ENCODE measurements around the gene TP53BP1.
"Not testable (repeated sequence)": the region's sequence is repeated elsewhere in the genome, so short reads cannot be mapped to it uniquely, and the experiment has no call there.

TP53BP1 gene

GRCh38 chr15:43538091-43538490 lies 45.1 kb upstream of the TP53BP1 start:
- Histone ChIP-seq H2AFZ (ENCODE audit: low read length) (no peak overlapping the region), H3K27me3 (ENCODE audit: insufficient read depth, low read length, poor library complexity, severe bottlenecking) (no peaks in the 10 kb centered on the region), H3K79me2 (ENCODE audit: insufficient read depth, low read length) (no peaks in the 10 kb centered on the region), H3F3A (ENCODE audit: low read depth) (no peaks in the 10 kb centered on the region), H3K4me1 (ENCODE audit: insufficient read depth, low read length, poor library complexity, severe bottlenecking) (no peaks in the 10 kb centered on the region), H3K4me3 (ENCODE audit: low read length, poor library complexity, severe bottlenecking) (no peak overlapping the region), H3K9me3 (ENCODE audit: insufficient read depth, low read depth, low read length) (no peaks in the 10 kb centered on the region), H3K36me3 (ENCODE audit: insufficient read depth, low read length) (peaks cover 14% of the 10 kb centered on the region; the same call in 1 of the 2 replicates), H4K20me1 (ENCODE audit: insufficient read depth, low read length, poor library complexity, severe bottlenecking) (no peaks in the 10 kb centered on the region), H3K4me2 (ENCODE audit: low read depth, low read length, poor library complexity, severe bottlenecking) (no peak overlapping the region), H3K9me2 (replicated peaks; ENCODE audit: low read depth, low read length) (no peaks in the 10 kb centered on the region), H3K9ac (ENCODE audit: low read depth, low read length, poor library complexity, severe bottlenecking) (no peak overlapping the region)
- TF ChIP-seq CTCF (conservative IDR thresholded peaks at IDR 0.05; ENCODE audit: low read length), result no peak
- TF ChIP-seq EZH2phosphoT487 (IDR thresholded peaks at IDR 0.05; ENCODE audit: borderline replicate concordance), result no peak

- no peaks in the 10 kb centered on the region for H3K9me2 ChIP-seq (replicated peaks; ENCODE audit: low read depth, low read length)
- no peaks in the 10 kb centered on the region for H4K20me1 ChIP-seq (ENCODE audit: insufficient read depth, low read length, poor library complexity, severe bottlenecking)
- H3K4me2 ChIP-seq (ENCODE audit: low read depth, low read length, poor library complexity, severe bottlenecking), result no peak overlapping the region
- no peaks in the 10 kb centered on the region for H3K27me3 ChIP-seq (ENCODE audit: insufficient read depth, low read length, poor library complexity, severe bottlenecking)
- no peak overlapping the region for H3K4me3 ChIP-seq (ENCODE audit: low read length, poor library complexity, severe bottlenecking)
- TF ChIP-seq CTCF (conservative IDR thresholded peaks at IDR 0.05; ENCODE audit: low read length) (no peak), EZH2phosphoT487 (IDR thresholded peaks at IDR 0.05; ENCODE audit: borderline replicate concordance) (no peak)
- H3K4me1 ChIP-seq (ENCODE audit: insufficient read depth, low read length, poor library complexity, severe bottlenecking), result no peaks in the 10 kb centered on the region
- H3K79me2 ChIP-seq (ENCODE audit: insufficient read depth, low read length), result no peaks in the 10 kb centered on the region
- H3F3A ChIP-seq (ENCODE audit: low read depth), result no peaks in the 10 kb centered on the region
- H2AFZ ChIP-seq (ENCODE audit: low read length), result no peak overlapping the region
- H3K36me3 ChIP-seq (ENCODE audit: insufficient read depth, low read length), result peaks cover 14% of the 10 kb centered on the region; the same call in 1 of the 2 replicates
- H3K9me3 ChIP-seq (ENCODE audit: insufficient read depth, low read depth, low read length), result no peaks in the 10 kb centered on the region
- H3K9ac ChIP-seq (ENCODE audit: low read depth, low read length, poor library complexity, severe bottlenecking), result no peak overlapping the region
These were observed 41.9 kb upstream of the TP53BP1 start for GRCh38 chr15:43534897-43535296.

- H3K4me1 ChIP-seq (ENCODE audit: insufficient read depth, low read length, poor library complexity, severe bottlenecking); H3K4me3 ChIP-seq (ENCODE audit: low read length, poor library complexity, severe bottlenecking); H3F3A ChIP-seq (ENCODE audit: low read depth); H3K4me2 ChIP-seq (ENCODE audit: low read depth, low read length, poor library complexity, severe bottlenecking); H3K27me3 ChIP-seq (ENCODE audit: insufficient read depth, low read length, poor library complexity, severe bottlenecking); H3K9me2 ChIP-seq (replicated peaks; ENCODE audit: low read depth, low read length); H3K9ac ChIP-seq (ENCODE audit: low read depth, low read length, poor library complexity, severe bottlenecking); H2AFZ ChIP-seq (ENCODE audit: low read length); H4K20me1 ChIP-seq (ENCODE audit: insufficient read depth, low read length, poor library complexity, severe bottlenecking); H3K9me3 ChIP-seq (ENCODE audit: insufficient read depth, low read depth, low read length); H3K79me2 ChIP-seq (ENCODE audit: insufficient read depth, low read length): not testable (repeated sequence)
- H3K36me3 ChIP-seq (ENCODE audit: insufficient read depth, low read length), result peaks cover 14% of the 10 kb centered on the region; the same call in 1 of the 2 replicates
These were observed 39.9 kb upstream of the TP53BP1 start for GRCh38 chr15:43532826-43533225.

GRCh38 chr15:43531018-43531670 lies 38.2 kb upstream of the TP53BP1 start:
- Histone ChIP-seq H3K4me2 (ENCODE audit: low read depth, low read length, poor library complexity, severe bottlenecking) (no peak overlapping the region), H2AFZ (ENCODE audit: low read length) (no peak overlapping the region)

More at GRCh38 chr15:43531018-43531670, 38.2 kb upstream of the TP53BP1 start:
- no peaks in the 10 kb centered on the region for H3F3A ChIP-seq (ENCODE audit: low read depth)
- no peaks in the 10 kb centered on the region for H3K79me2 ChIP-seq (ENCODE audit: insufficient read depth, low read length)
- no peaks in the 10 kb centered on the region for H3K9me3 ChIP-seq (ENCODE audit: insufficient read depth, low read depth, low read length)
- no peak overlapping the region for H3K9ac ChIP-seq (ENCODE audit: low read depth, low read length, poor library complexity, severe bottlenecking)
- H4K20me1 ChIP-seq (ENCODE audit: insufficient read depth, low read length, poor library complexity, severe bottlenecking), result no peaks in the 10 kb centered on the region
- H3K27me3 ChIP-seq (ENCODE audit: insufficient read depth, low read length, poor library complexity, severe bottlenecking), result no peaks in the 10 kb centered on the region
- no peaks in the 10 kb centered on the region for H3K9me2 ChIP-seq (replicated peaks; ENCODE audit: low read depth, low read length)
- H3K4me3 ChIP-seq (ENCODE audit: low read length, poor library complexity, severe bottlenecking), result no peak overlapping the region
- peaks cover 14% of the 10 kb centered on the region; the same call in 1 of the 2 replicates for H3K36me3 ChIP-seq (ENCODE audit: insufficient read depth, low read length)
- no peaks in the 10 kb centered on the region for H3K4me1 ChIP-seq (ENCODE audit: insufficient read depth, low read length, poor library complexity, severe bottlenecking)
- TF ChIP-seq EZH2phosphoT487 (IDR thresholded peaks at IDR 0.05; ENCODE audit: borderline replicate concordance), result no peak
- TF ChIP-seq CTCF (conservative IDR thresholded peaks at IDR 0.05; ENCODE audit: low read length), result no peak
